Left kidney (tissue), 8 donors: ENCODE data around the gene HCFC1R1. TPM values are rescaled to one million over a fixed set of nuclear protein-coding genes. Genes with fewer than 3 reads are reported as not detected.
"Not testable (repeated sequence)": the region's sequence is repeated elsewhere in the genome, so short reads cannot be mapped to it uniquely, and the experiment has no call there.

ENCODE experiments used
- DNase-seq: peaks from one replicate; pipeline ENCODE4 v3.0.0-alpha.2; 2013
- long read RNA-seq, 8 donors: transcript quantifications; one replicate each; lab custom pipeline, GENCODE V29; 2026
- polyA plus RNA-seq: library from polyadenylated mRNA; unstranded; fragments of 120-200 nt; gene quantifications from one replicate; pipeline ENCODE4 v1.2.1, GENCODE V29; 2013; ENCODE audit not compliant: insufficient read length

HCFC1R1 gene, protein sequence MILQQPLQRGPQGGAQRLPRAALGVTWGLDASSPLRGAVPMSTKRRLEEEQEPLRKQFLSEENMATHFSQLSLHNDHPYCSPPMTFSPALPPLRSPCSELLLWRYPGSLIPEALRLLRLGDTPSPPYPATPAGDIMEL
- polyA plus RNA-seq = 56.2 TPM
- long read RNA-seq, donor 1, transcript HCFC1R1-206 (3 exons, 618 nt) = minor isoform, 10 of 85 reads
- long read RNA-seq, donor 1, transcript HCFC1R1-201 (4 exons, 965 nt) = major isoform, 39 of 85 reads
- long read RNA-seq, donor 1, transcript HCFC1R1-208 (2 exons, 1,365 nt) = minor isoform, 10 of 85 reads
- long read RNA-seq, donor 1, partial matches to known transcripts = 9 of 85 reads
- long read RNA-seq, donor 1, other reads (novel, unspliced or antisense) = 13 of 85 reads
- long read RNA-seq, donor 2, transcript HCFC1R1-201 (4 exons, 965 nt) = major isoform, 25 of 45 reads
- long read RNA-seq, donor 2, transcript HCFC1R1-206 (3 exons, 618 nt) = minor isoform, 12 of 45 reads
- long read RNA-seq, donor 2, transcript HCFC1R1-208 (2 exons, 1,365 nt) = minor isoform, 6 of 45 reads
- long read RNA-seq, donor 2, partial matches to known transcripts = 0 of 45 reads
- long read RNA-seq, donor 2, other reads (novel, unspliced or antisense) = 0 of 45 reads
- long read RNA-seq, donor 3, transcript HCFC1R1-201 (4 exons, 965 nt) = major isoform, 20 of 37 reads
- long read RNA-seq, donor 3, transcript HCFC1R1-206 (3 exons, 618 nt) = minor isoform, 9 of 37 reads
- long read RNA-seq, donor 3, partial matches to known transcripts = 0 of 37 reads
- long read RNA-seq, donor 3, other reads (novel, unspliced or antisense) = 0 of 37 reads
- long read RNA-seq, donor 4, transcript HCFC1R1-201 (4 exons, 965 nt) = major isoform, 8 of 14 reads
- long read RNA-seq, donor 4, partial matches to known transcripts = 0 of 14 reads
- long read RNA-seq, donor 4, other reads (novel, unspliced or antisense) = 0 of 14 reads
- long read RNA-seq, donor 5, transcript HCFC1R1-208 (2 exons, 1,365 nt) = minor isoform, 7 of 69 reads
- long read RNA-seq, donor 5, transcript HCFC1R1-201 (4 exons, 965 nt) = major isoform, 42 of 69 reads
- long read RNA-seq, donor 5, transcript HCFC1R1-202 (3 exons, 765 nt) = minor isoform, 6 of 69 reads
- long read RNA-seq, donor 5, transcript HCFC1R1-206 (3 exons, 618 nt) = minor isoform, 9 of 69 reads
- long read RNA-seq, donor 5, partial matches to known transcripts = 0 of 69 reads
- long read RNA-seq, donor 5, other reads (novel, unspliced or antisense) = 0 of 69 reads
- long read RNA-seq, donor 6, transcript HCFC1R1-201 (4 exons, 965 nt) = major isoform, 38 of 63 reads
- long read RNA-seq, donor 6, transcript HCFC1R1-208 (2 exons, 1,365 nt) = minor isoform, 8 of 63 reads
- long read RNA-seq, donor 6, transcript HCFC1R1-206 (3 exons, 618 nt) = minor isoform, 12 of 63 reads
- long read RNA-seq, donor 6, partial matches to known transcripts = 0 of 63 reads
- long read RNA-seq, donor 6, other reads (novel, unspliced or antisense) = 0 of 63 reads
- long read RNA-seq, donor 7, transcript HCFC1R1-206 (3 exons, 618 nt) = minor isoform, 14 of 78 reads
- long read RNA-seq, donor 7, transcript HCFC1R1-201 (4 exons, 965 nt) = major isoform, 44 of 78 reads
- long read RNA-seq, donor 7, transcript HCFC1R1-202 (3 exons, 765 nt) = minor isoform, 5 of 78 reads
- long read RNA-seq, donor 7, transcript HCFC1R1-208 (2 exons, 1,365 nt) = minor isoform, 11 of 78 reads
- long read RNA-seq, donor 7, partial matches to known transcripts = 0 of 78 reads
- long read RNA-seq, donor 7, other reads (novel, unspliced or antisense) = 0 of 78 reads
- long read RNA-seq, donor 8, transcript HCFC1R1-201 (4 exons, 965 nt) = major isoform, 14 of 27 reads
- long read RNA-seq, donor 8, partial matches to known transcripts = 0 of 27 reads
- long read RNA-seq, donor 8, other reads (novel, unspliced or antisense) = 5 of 27 reads

DNA sequence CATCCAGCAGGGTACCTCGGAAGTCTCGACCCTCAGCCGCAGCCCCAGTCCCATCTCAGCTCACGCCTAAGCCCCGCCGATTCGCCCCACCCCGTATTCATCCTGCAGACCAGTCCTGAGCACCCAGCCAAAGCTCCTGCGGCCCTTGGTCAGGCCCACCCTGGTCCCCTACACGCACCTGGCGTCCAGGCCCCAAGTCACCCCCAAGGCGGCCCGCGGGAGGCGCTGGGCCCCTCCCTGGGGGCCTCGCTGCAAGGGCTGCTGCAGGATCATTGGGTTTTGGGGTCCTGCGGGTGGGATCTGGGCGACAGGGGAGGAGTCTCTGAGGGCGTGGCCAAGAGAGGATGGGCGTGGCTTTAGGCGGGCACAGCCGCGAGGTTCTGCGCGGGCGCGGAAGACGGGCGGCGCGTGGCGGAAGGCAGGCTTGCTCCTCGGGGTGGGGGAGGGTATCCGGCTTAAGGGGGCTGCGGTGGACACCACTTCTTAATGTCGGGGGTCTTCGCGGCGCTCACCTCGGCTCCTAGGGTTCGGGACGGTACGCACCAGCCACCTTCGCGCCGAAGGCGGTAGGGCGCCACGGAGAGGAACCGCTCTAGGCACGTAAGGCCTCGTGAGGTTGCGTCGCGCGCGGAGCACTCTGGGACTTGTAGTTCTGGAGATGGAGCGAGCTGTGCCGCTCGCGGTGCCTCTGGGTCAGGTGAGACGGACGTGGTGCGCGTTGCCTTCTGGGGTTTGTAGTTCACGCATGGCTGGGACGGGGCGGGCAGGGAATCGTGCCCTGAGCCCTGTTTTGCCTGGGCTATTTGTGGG, at the start of gene HCFC1R1, which contains the start of gene THOC6:
Gene HCFC1R1, minus strand, starts transcription at position 274 of the 810 bp plus-strand sequence. Its CDS starts 1 bp downstream, at position 273.
Gene THOC6, plus strand, starts transcription at position 367 of the 810 bp plus-strand sequence. Its CDS starts 292 bp downstream, at position 659.
- DNase-seq = peak; percentile 96

DNA sequence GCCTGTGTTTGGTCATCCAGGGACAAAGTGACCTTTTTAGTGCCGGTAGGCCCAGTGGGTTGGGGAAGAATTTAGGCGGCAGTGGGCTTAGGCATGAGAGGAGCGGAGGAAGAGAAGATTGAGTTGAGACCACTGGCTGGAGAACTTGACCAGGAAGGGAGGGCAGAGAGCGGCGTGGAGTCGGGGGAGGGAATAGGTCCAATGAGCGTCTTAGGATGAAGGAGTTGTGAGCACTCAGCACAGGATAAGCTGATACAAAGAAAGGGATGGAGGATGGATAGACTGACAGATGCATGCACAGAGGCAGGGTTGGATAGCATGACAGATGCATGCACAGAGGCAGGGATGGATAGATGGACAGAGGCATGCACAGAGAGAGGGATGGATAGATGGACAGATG, 49.7 kb upstream of the HCFC1R1 start:
- DNase-seq = no peak

DNA sequence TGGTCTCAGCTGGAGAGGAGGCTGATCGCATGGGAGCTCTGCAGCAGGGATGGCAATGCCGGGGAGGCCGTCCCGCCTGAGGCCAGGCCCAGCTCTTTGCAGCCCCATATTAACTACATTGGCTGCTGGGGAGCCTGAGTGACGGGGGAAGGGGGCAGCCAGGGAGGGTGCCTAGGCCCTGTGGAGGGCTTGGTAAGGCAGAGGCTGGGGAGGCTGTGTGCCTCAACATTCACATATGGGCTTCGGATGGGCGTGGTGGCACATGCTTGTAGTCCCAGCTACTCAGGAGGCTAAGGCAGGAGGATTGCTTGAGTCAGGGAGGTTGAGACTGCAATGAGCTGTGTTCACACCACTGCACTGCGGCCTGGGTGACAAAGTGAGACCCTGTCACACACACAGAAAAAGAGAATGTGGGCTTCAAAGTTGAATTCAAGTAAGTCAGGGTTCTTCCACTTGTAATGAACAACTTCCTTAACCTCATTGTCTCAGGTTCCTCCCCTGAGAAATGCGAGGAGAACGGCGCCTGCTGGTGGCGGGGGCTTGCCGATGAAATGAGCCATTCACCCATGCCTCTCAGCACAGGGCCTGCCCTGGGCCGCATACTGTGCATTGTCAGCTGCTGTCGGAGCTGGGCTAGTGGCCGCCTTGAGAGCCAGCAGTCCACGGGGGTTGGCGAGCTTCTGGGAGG, 49.0 kb upstream of the HCFC1R1 start:
- DNase-seq = not testable (repeated sequence)

DNA sequence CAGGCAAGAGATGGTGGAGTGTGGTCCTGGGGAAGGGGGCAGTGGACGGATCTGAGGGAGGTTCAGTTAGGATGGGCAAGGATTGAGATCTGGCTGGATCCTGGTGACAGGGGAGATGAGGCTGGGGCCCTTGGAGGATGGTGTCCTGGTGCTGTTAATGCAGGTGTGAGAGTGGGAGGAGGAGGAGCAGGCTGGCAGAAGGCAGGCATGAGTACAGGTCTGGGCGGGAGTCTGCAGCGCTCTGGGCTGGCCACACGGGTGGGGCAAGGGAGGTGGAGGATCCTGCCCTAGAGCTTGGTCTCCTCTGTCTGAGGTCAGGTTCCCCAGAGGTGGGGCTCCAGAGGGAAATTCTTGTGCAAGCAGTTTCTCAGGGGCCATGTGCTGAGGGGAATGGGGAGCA, 48.4 kb upstream of the HCFC1R1 start:
- DNase-seq = not testable (repeated sequence)

DNA sequence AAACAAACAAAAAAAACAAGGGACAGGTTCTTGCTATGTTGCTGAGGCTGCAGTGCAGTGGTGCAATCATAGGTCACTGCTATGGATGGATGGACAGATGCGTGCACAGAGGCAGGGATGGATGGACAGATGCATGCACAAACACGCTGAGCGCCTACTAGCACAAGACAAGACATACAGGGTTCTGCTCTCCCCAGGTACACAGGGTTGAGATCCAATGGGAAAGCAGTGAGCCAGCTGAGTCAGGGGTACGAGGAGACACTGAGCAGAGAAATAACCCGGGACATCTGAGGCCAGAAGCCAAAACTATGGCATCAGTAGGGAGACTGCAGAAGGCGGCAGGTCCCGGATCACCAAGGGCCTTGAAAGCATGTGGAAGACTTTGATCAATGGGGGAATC, 47.9 kb upstream of the HCFC1R1 start:
- no peak for DNase-seq

DNA sequence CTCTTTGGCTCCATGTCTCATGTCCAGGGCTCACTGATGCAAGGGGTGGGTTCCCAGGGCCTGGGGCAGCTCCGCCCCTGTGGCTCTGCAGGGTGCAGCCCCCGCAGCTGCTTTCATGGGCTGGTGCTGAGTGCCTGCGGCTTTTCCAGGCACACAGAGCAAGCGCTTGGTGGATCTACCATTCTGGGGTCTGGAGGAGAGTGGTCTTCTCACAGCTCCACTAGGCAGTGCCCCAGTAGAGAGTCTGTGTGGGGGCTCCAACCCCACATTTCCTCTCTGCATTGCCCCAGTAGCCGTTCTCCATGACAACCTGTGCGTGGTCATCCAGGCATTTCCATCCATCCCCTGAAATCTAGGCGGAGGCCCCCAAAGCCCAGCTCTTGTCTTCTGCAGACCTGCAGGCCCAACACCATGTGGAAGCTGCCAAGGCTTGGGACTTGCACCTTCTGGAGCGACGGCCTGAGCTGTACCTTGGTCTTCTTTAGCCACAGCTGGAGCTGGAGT, 46.9 kb upstream of the HCFC1R1 start:
- no peak for DNase-seq

DNA sequence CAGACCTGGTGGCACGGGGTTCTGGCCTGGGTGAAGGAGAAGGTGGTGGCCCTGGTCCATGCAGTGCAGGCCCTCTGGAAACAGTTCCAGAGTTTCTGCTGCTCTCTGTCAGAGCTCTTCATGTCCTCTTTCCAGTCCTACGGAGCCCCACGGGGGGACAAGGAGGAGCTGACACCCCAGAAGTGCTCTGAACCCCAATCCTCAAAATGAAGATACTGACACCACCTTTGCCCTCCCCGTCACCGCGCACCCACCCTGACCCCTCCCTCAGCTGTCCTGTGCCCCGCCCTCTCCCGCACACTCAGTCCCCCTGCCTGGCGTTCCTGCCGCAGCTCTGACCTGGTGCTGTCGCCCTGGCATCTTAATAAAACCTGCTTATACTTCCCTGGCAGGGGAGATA, 45.4 kb upstream of the HCFC1R1 start:
- not testable (repeated sequence) for DNase-seq

DNA sequence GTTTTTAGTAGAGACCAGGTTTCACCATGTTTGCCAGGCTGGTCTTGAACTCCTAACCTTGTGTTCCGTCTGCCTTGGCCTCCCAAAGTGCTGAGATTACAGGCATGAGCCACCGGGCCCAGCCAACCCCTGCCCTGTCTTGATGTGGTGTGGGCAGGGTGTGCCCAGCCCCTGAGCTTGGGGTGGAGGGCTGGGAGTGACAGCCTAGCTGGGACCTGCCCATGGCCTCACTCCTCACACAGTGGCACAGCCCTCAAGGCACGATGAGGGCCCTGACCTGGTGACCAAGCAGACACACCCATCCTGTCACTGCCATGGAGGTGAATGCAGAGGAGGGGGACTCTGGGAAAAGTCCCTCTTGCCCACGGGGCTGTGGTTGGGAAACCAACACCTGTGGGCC, 44.7 kb upstream of the HCFC1R1 start:
- no peak for DNase-seq

DNA sequence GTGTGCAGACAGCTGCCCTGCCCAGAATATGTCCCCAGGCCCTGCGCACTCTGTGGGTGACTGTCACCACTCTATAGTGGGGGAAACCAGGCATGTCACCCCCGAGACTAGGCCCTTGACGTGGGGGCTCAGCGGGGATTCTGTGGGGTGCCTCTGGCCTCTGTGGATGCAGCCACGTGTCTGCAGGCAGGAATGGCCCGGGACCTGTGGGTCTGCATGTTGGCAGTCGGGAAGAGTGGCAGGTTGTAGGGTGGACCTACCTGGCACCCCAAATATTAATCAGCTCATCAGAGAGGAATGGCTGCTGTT, 42.7 kb upstream of the HCFC1R1 start:
- no peak for DNase-seq

DNA sequence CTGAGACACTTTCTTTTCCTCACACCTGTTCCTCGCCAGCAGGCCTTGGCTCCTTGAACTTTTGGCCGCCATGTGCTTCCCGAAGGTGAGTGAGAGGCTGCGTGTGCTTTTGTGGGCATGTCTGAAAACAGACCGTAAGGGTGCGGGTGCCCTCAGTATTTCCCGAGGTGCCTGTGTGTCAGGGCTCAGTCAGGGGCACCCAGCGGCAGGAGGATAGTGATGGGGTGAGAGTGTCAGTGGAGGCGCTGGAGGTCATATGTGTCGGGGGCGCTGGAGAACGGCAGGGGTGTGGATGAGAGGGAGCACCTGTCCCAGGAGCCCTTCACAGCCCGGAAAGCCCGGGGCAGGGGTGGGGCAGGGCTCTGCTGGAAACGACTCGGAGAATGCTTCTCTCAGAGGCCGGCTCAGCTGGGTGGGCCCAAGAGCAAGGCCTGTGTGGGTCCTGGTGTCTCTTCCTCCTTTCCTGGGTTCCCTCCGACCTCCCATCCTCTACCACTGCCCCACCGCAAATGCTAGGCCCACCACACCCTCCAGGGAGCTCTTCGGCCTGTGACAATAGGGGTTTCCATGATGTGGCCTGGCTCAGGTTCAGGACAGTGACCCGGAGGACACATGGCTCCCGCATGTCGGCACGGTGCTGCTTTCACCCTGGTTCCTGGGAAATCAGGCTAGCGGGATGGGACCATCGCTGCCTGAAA, 42.1 kb upstream of the HCFC1R1 start:
- DNase-seq = no peak

DNA sequence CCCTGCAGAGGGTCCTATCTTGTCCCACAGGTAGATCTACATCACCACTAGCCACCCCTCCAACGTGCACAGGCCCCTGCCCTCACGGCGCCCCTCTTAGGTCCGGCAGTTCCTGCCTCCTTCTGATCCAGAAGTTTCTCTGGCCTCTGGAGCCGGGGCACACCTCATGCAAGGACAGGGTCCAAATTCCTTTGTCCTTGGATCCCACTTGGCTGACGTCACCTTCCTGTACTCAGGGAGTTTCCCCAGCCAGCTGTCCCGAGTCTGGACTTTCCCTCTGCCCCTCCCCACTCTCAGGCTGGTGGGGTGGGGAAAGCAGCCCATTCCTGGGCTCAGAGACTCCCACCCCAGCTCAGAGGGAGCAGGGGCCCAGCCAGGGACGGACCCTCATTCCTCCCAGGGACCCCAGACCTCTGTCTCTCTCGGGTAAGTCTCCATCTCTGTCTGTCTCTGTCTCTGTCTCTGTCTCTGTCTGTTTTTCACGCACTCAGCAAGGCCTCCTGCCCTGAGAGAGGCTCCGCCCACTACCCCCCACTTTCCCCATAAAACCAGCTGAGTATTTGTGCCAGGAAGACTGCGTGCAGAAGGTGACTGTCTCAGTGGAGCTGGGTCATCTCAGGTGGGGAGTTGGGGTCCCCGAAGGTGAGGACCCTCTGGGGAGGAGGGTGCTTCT, 41.5 kb upstream of the HCFC1R1 start, which contains the start of gene IL32:
Gene IL32, plus strand, starts transcription at position 572 of the 673 bp plus-strand sequence. CDS start 172 bp downstream, outside the sequence.
- DNase-seq = no peak

DNA sequence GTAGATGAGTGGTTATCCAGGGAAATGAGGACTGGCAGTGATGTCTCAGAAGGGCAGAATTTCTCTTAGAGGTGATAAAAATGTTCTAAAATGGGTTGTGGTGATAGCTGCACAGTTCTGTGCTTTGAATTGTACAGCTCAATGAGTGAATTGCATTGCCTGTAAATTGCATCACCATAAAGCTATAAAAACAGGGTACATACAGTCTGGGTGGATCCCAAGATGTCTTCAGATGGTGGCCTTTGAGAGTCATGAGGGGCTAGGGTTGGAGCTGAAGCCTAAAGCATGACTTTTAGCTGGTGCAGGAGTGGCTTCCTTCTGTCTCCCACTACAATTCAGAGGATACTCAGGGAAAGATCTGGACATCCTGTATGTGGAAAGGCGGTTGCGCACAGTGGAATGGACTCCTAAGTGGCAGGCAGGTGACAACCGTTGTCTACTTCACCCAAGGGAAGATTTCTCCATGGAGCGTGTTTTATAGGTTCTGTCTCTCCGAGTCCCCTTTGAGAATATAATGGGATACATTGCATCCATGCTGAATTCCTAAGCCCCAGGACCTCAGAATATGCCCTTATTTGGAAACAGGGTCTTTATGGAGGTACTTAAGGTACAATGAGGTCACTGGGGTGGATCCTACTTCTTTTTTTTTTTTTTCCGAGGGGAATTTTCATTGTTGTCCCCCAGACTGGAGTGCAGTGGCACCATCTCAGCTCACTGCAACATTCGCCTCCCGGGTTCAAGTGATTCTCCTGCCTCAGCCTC, 40.1 kb upstream of the HCFC1R1 start:
- no peak for DNase-seq

DNA sequence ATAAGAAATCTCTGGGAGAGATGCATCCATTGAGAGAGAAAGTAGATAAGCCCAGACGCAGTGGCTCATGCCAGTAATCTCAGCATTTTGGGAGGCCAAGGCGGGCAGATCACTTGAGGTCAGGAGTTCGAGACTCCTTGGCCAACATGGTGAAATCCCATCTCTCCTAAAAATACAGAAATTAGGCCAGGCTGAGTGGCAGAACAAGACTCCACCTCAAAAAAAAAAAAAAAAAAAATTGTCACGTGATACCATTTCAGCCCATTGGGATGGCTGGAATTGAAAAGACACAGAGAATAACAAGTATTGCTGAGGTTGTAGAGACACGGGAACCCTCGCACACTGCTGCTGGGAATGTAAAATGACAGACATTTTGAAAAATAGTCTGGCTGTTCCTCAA, 38.8 kb upstream of the HCFC1R1 start:
- no peak for DNase-seq

DNA sequence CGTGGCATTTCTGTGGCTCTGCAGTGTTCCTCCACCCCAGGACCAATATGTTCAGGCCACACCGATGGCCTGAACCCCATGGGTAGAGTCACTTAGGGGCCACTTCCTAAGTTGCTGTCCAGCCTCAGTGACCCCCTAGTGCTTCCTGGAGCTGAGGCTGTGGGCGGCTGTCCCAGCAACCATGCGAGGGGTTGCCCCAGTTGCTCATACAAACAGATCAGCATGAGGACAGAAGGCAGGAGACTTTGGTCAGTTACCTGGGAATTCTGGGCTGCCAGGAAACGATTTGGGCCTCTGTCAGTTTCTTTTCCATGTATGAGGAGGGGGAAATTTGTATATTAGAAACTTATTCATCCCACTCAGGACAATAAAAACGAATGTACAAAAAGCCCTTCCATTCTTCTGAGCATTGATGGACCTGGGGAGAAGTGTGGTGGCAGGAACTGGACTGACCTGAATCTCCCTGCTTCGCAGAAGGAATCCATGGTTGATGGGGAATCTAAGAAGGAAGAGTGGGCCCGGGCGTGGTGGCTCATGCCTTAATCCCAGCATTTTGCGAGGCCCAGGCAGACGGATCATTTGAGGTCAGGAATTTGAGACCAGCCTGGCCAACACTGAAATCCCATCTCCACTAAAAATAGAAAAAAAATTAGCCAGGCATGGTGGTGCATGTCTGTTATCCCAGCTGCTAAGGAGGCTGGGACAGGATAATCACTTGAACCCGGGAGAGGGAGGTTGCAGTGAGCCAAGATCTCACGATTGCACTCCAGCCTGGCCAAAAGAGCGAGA, 36.8 kb upstream of the HCFC1R1 start:
- no peak for DNase-seq

DNA sequence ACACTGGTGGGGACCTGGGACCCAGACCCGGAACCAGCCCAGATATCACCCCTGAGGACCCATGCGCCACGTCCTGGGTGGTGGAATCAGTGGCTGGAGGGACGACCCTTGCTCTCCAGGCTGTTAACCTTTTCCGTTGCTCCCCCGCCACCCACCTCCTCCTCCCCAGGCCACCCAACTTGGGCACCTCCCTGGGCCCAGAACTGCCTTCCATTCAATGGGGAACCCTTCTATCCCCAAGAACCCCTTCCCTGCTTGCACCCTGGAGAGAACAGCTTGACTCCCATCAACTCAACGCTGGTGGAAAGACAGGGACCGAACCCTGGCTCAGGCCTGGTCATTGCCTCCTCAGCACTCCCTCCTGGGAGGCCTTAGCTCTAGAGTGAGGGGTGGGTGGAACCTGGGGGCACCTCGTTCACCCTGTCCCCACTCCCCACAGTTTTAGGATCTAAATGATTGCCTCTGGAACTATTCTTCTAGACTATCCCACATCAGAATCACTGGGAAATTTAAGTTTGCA, 36.0 kb upstream of the HCFC1R1 start:
- no peak for DNase-seq
